NB4 (cell line): ENCODE measurements around the gene STX2.

Experiments used
- POLR2A ChIP-seq: IDR thresholded peaks from 2 replicates; pipeline ENCODE4 v1.6.1; 2011; ENCODE audit warnings: mild to moderate bottlenecking; ENCODE audit not compliant: insufficient read length; ENCODE audit errors: extremely low read depth
- TF ChIP-seq, protein P1 (sequence below): IDR thresholded peaks from one replicate; pipeline ENCODE4 v1.5.1; 2012; ENCODE audit warnings: low read depth, low read length
- TF ChIP-seq, protein P2 (sequence below): IDR thresholded peaks from 2 replicates; pipeline ENCODE4 v1.6.1; 2011; ENCODE audit warnings: low read depth, low read length

DNA sequence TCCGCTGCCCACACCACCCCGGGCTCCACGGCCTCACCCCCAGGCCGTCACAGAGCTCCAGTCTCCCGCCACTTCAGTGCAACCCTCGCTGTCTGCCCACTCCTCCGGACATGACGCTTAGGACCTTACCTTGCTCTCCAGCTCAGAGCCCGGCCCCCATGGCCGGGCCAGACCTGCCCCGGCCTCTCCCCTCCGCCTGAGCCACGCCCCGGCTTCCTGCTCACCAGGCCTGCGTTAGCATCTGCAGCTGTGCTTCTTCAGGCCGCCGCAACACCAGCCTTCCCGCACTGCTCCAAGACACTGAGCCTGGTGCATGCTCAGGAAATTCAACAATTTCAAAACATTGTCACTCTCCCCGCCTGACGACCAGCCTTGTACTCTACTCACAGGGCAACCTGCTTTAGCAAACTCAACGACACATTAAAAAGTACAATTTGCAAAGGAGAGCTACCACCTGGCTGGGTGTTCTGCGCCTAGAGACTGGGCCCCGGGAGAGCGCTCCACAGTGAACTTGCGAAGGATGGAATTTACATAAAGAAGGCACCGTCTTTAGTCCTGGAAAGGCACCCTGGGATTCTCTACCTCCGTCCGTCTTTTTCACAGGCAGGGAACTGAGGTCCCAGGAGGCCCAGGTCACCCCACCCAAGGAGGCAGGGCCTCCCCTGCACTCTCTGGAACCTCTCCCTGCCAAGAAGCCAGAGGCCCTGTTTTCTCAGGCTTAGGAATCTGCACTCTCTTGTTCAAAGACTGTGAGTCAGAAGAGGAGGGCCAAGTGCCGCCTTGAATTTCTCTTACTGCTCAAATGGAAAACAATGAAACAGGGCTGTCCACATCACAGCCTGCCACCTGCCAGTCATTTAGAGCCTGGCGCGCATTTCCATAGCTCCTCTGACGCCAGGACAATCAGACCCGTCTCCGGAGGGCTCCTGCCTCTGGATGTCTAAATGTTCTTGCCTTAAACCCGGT lies 51.3 kb downstream of the STX2 start:
- TF ChIP-seq, protein P1, sequence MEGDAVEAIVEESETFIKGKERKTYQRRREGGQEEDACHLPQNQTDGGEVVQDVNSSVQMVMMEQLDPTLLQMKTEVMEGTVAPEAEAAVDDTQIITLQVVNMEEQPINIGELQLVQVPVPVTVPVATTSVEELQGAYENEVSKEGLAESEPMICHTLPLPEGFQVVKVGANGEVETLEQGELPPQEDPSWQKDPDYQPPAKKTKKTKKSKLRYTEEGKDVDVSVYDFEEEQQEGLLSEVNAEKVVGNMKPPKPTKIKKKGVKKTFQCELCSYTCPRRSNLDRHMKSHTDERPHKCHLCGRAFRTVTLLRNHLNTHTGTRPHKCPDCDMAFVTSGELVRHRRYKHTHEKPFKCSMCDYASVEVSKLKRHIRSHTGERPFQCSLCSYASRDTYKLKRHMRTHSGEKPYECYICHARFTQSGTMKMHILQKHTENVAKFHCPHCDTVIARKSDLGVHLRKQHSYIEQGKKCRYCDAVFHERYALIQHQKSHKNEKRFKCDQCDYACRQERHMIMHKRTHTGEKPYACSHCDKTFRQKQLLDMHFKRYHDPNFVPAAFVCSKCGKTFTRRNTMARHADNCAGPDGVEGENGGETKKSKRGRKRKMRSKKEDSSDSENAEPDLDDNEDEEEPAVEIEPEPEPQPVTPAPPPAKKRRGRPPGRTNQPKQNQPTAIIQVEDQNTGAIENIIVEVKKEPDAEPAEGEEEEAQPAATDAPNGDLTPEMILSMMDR = no peak
- TF ChIP-seq POLR2A = no peak
- TF ChIP-seq, protein P2, sequence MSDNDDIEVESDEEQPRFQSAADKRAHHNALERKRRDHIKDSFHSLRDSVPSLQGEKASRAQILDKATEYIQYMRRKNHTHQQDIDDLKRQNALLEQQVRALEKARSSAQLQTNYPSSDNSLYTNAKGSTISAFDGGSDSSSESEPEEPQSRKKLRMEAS = no peak
